NCI-H524 treated with DMSO at 0.1 percent for 48 hours (cell line): Measurements from ENCODE around the gene STKLD1.
"Not testable (repeated sequence)": the region's sequence is repeated elsewhere in the genome, so short reads cannot be mapped to it uniquely, and the experiment has no call there.

Source experiments
- DNase-seq: peaks from one replicate; lab custom pipeline; 2025; lab: John Stamatoyannopoulos, UW

STKLD1 gene

DNA sequence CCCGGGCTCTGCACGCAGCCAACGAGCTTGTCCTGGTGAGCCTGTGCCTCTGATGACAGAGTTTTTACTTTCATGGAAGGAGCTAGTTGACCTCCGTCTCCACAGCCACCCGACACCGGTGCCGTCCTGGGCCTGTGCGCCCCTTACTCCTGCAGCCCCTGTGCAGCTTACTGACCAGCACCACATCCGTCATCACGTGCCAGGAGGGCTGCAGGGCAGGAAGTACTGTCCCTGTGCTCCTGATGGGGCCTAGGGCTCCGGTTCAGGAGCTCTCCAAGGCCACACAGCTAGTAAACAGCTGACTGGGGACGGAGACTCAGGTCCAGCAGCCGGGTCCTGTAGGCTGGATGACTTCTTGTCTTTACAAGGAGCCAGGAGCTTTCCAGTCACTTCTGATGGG lies 10.2 kb downstream of the STKLD1 start:
- no peak for DNase-seq

DNA sequence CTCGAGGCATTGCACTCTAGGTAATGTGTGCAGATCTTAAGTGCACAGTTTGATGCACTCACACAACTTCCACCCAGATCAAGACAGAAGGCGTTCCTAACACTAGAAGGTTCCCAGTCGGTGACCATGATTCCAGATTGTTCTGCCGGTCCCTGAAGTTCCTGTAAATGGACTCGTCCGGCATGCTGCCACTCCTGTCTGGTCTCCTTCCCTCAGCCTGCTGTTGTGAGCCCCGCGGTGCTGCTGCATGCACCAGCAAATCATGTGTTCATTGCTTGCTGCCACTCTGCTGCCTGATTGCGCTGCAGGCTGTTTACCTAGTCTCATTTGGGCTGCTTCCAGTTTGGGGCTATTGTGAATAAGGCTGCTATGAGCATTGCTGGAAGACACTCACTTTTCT lies 11.5 kb downstream of the STKLD1 start:
- no peak for DNase-seq

DNA sequence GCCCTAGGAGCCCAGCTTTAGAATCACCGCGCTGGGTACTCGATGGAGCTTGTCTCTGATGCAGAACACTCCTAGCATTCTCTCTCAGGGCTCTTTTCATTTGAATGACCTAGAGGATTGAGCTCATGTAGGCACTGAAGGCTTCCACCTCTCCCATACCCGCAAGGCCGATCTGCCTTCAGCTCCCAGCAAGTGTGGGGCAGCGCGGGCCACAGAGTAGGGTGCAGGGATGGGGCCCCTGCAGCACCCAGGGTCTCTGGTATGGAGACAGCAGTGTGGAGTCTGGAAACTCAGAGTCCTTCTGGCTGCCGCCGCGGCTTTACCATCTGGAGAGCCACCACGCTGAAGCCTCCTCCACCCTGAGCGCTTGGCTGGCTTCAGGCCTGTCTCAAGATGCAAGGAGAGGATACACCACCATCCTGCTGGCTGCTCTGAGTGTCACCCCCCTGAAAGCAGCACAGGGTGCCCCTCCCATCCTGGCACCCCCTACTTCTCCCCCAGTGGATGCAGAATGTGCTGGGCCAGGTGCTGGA lies 12.9 kb downstream of the STKLD1 start:
- no peak for DNase-seq

DNA sequence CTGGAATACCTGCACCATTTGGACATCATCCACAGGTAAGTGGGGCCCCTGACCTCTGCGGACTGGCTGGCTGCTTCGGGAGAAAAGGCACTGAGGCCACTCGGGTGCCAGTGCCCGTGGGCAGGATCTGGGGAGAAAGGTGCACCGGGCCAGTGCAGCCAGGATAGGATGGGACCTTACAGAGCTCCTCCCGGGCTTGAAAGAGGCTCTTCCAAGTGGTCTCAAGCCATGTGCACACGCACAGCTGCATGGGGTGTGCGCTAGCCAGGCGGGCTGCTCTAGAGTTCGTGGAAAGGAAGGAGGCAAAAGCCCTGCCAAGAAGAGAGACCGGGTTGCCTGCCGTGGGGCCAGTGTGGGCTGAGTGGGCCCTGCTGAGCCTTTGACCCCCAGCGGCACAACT lies 13.4 kb downstream of the STKLD1 start:
- no peak for DNase-seq

DNA sequence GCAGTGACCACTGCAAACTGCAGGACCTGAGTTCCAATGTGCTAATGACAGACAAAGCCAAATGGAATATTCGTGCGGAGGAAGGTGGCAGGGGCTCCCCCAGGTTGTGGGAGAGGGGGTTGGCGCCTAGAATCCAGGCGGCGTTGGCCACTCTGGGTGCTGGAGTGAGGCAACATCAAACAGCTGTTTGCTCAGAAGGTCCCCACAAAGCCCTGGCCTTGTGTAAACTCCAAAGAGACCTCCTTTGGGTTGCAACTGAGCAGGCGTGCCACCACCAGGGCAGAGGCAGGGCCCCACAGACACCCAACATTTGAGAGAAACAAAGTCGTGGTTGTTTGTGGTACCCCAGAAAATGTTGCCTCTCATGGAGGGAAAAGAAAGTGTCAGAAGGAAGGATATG lies 14.5 kb downstream of the STKLD1 start:
- DNase-seq = no peak

DNA sequence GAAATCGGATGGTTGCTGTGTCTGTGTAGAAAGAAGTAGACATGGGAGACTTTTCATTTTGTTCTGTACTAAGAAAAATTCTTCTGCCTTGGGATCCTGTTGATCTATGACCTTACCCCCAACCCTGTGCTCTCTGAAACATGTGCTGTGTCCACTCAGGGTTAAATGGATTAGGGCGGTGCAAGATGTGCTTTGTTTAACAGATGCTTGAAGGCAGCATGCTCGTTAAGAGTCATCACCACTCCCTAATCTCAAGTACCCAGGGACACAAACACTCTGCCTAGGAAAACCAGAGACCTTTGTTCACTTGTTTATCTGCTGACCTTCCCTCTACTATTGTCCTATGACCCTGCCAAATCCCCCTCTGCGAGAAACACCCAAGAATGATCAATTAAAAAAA lies 15.3 kb downstream of the STKLD1 start:
- DNase-seq = not testable (repeated sequence)

DNA sequence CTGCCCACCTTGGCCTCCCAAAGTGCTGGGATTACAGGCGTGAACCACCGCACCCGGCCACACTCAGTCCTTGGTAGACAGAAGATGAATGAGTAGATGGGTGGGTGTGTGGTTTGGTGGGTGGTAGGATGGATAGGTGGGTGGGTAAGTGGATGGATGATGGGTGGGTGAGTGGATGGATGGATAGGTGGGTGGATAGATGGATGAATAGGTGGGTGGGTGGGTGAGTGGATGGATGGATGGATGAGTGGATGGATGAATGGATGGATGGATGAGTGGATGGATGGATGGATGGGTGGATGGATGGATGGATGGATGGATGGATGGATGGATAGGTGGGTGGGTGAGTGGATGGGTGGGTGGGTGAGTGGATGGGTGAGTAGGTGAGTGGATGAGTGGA lies 16.1 kb downstream of the STKLD1 start:
- not testable (repeated sequence) for DNase-seq

DNA sequence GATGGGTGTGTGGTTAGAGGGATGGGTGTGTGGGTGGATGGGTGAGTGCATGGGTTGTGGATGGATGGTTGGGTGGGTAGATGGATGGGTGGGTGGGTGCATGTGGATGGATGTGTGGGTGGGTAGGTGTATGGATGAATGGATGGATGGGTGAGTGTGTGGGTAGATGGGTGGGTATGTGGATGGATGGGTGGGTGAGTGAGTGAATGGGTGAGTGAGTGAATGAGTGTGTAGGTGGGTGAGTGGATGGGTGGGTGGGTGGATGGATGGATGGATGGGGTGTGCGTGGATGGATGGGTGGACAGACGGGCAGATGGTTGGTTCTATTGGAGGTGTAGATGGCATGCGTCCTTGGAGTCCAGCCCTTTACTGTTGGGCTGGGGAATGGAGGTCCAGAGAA lies 17.2 kb downstream of the STKLD1 start:
- DNase-seq = no peak

DNA sequence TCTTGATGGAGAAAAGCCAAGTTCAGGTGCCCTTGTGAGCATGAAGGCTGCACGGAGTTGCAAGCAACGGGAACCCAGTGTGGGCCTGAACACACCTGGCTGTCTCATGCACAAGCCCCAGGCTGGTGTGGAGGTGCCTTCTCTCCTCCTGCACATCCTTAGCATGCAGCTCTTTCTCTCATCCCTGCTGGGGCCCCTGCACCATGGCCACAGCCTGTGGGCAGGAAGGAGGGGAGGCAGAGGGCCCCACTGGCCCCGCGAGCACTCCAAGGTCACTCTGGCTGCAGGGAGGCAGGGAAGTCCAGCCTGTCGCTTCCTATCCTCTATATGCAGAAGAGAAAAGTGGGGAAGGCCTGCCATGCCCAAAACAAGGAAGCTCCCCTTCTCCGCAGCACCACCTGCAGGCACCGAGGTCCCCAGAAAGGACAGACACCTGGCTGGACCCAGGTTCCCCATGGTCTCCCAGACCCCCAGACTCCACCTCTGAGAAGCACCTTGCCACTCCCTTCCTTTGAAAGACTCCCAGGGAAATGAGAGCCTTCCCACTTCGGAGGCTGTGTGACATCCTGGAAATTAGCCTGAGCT lies 18.6 kb downstream of the STKLD1 start:
- no peak for DNase-seq

DNA sequence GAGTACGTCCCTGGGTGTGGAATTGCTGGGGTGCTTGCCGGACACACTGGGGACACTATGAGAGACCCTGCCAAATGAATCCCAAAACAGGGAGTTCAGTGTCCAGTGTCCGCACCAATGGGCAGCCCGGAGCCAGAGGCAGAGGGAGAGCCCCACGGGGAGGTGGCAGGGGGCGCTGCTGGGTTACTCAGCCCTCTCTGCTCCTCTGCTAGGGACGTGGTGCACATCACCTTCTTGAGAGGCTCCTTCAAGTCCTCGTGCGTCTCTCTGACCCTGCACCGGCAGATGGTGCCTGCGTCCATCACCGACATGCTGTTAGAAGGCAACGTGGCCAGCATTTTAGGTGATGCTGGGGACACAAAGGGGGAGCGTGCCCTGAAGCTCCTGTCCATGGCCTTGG lies 20.8 kb downstream of the STKLD1 start:
- peak; percentile 32 for DNase-seq

DNA sequence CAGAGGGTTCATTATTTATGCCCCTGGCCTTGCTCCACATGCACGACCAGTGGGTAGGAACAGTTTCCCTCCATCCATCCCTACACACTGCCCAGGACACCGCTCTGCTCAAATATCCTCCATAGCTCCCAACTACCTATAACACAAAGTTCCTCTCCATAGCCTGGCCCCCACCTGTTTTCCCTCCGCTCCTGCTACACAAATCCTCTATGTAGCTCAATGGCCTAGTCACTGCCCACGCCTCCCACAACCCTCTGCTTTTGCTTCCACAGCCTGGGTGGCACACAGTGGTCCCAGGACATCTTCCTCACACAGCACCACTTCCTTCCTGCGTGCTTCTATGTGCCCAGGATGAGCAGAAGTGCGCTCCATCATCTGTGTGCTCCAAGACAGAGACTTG lies 21.2 kb downstream of the STKLD1 start:
- no peak for DNase-seq

DNA sequence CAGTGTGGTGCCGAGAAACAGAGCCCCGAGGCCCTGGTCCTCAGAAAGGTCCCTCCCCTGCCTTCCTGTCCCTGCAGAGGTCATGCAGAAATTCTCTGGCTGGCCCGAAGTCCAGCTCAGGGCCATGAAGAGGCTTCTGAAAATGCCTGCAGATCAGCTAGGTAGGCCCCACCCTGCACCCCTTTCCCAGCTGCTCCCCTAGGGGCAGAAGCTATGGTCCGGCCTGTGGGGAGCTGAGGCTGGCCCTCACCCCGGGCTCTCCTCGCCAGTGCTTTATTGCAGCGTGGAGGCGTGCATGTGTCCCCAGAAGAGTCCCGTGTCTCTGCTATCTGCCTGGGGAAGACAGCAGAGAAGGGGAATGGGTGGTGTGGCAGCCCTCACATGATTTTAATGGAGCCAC lies 21.7 kb downstream of the STKLD1 start:
- no peak for DNase-seq

DNA sequence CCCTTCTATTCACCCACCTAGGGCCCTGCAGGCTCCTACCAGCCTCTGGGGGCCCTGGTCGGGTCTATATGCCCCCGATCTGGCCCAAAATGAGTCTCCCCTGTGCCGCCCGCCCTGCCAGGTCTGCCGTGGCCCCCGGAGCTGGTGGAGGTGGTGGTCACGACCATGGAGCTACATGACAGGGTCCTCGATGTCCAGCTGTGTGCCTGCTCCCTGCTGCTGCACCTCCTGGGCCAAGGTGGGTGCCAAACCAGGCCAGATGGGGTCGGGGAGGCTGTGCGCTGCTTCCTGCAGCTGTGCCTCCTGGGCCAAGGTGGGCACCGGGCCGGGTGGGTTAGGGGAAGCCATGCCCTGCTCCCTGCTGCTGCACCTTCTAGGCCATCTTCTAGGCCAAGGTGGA lies 24.1 kb downstream of the STKLD1 start:
- DNase-seq = no peak

DNA sequence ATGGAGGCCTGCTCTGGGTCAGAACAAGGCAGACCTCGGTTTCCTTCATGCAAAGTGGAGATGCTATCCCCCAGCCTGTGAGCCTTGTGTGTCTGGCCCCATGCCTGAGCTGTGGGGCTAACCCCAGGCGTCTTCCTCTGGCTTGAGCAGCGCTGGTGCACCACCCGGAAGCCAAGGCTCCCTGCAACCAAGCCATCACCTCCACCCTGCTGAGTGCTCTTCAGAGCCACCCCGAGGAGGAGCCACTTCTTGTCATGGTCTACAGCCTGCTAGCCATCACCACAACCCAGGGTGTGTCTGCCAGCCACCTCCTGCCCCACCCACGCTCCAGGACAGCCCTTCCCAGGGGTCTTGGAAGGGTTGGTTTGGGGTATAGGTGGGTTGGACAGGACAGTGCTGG lies 25.4 kb downstream of the STKLD1 start:
- DNase-seq = no peak

DNA sequence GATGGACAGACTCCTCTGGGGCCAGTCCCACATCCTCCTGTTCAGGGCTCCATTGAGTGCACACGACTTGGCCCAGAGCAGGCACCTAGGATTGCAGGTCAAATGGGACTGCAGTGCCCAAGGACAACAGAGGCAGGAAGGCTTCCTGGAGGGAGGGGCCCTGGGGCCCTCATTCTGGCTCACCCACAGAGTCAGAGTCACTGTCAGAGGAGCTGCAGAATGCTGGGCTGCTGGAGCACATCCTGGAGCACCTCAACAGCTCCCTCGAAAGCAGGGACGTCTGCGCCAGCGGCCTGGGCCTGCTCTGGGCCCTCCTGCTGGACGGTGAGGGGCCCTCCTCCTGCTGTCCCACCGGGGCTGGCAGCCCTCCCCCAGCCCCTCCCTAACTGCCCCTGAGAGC lies 26.5 kb downstream of the STKLD1 start:
- no peak for DNase-seq

DNA sequence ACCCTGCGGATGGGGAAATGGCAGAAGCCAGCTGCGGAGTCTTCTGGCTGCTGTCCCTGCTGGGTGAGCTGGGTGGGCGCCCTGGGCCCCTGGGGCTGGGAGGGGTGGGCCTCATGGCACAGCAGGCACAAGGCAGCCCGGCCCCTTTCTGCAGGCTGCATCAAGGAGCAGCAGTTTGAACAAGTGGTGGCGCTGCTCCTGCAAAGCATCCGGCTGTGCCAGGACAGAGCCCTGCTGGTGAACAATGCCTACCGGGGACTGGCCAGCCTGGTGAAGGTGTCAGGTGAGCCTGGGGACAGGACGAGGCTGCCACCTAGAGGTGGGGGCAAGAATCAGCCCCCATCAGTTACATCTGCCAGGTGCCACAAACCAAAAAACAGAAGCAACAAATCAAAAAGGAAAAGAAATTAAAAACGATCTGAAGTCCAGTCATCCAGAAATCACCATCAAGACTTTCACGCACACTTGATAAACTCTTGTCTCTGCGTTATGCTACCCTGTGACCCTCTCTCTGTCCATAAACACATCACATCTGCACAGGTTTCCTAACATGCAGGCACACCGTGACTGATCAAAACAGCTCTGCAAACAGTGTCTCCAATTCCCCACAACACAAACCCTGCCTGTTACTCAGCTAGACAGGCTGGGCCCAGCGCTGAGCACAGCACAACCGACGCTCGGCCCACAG lies 27.7 kb downstream of the STKLD1 start:
- no peak for DNase-seq

DNA sequence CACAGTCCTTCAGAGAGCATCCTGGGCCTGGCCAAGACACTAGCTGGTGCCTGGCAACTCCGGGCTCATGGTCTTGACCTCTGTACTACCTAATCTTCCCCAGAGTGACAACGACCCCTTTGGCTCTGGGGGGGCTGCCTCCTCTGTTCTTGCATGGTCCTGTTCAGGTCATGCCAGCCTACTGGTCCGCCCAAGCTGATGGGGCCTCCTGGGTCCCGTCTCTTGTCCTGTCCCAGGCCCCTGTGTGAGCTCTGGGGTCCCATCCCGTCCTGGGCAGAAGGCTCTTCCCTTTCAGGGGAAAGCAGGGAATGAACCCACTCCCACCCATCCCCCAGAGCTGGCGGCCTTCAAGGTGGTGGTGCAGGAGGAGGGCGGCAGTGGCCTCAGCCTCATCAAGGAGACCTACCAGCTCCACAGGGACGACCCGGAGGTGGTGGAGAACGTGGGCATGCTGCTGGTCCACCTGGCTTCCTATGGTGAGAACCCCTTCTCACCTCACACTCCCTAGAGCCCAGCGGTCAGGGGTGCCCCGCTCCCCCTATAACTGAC lies 28.4 kb downstream of the STKLD1 start:
- DNase-seq = no peak

DNA sequence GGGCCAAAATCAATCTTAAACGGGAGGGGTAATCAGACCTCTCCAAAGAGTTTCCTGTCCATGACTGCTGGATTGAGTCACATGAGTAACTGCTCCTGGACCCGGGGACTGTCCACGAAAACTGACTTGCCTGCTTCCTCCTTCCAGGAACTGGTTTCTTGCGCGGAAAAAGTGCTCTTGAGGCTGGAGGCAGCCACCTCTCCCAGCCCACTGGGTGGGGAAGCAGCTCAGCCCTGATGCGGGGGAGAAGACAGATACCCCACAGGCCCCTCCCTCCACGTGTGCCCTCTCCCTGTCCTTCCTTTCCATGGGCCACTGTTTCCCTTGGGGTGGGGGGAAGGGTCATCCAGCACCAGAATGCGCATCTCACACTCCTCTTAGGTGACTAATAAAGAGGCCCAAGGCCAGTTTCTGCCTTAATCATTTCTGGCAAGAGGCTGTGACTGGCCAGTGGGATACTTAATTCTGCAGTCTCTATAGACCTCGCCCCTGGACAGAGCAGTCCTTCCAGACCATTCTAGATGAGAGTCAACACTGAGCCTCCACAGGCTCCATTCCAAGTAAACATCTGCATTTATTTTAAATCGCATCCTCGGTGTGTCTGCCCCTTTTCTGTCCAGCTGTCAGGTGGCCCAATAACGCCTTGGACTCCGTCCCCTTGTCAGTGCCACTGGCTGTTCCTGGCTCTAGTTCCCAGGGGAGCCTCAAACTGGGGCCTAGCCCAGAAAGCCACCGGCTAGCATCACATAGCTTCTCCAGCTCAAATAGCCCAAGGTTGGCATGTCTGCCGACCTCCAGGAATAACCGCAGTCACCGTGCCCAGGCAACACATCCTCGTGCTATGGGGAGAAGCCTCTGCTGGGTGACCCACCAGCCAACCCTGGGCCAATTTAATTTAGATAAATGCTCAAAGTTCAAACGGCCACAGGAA lies 29.6 kb downstream of the STKLD1 start:
- DNase-seq = no peak

DNA sequence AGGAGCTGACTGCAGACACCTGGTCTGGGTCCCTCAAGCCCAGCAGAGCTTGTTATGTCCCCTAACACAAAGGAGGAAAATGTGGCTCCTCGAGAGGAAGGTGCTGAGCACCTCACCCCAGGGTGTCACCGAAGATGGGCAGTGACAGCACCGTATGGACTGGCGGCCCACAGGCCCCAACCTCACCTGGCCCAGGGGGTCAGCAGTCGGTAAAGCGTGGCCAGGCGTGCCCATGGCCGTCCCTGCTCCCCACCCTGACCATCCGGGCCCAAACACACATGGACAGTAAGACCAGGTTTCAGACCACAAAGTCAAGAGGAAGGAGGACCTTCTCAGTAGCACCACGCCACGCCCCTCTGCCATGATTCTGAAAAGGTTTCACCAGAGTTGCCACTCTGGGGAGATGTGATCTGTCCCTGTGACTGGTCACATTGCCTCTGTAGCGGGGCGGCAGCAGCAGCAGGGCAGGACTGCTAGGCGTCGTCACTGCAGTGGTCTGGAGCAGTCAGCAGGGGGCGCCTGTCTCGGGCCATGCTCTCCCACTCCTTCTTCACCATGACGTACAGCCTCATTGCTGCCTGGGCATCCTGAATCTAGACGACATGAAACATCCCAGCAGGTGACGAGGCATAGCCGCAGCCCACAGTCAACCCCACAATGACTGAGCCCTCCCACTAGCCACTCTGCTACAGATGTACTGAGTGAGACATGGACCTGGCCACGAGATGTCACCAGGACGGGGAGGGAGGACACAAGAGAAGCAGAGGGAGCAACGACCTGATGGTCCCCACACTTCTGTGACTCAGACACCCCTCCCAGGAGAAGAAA lies 30.5 kb downstream of the STKLD1 start:
- DNase-seq = no peak

DNA sequence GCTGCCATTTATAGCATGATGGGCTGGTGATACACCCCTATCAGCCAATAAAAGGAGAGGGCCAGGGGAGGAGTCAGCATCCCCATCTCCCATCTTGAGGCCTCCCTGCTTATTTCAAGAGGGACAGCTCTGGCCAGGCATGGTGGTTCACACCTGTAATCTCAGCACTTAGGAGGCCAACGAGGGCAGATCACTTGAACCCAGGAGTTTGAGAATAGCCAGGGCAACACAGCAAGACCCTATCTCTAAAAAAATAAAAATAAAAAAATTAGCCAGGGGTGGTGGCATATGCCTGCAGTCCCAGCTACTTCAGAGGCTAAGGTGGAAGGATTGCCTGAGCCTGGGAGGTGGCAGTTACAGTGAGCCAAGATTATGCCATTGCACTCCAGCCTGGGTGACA lies 31.9 kb downstream of the STKLD1 start:
- no peak for DNase-seq

DNA sequence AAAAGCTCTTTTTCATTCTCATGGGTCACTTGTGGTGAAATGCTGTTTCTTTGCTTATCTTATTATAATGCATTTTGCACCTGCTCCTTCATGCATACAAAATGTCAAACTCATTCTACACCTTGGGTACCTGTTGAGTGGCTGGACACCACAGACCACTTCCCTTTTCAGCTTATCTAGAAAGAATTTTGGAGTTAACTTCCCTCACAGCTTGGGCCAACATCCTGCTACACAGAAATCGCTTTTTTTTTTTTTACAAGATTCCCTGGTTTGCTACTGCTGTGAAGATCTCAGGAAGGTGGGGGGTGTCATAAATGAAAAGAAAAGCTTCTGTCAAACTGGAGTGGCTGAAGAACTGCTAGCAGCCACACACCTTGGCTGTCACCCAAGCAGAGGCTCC lies 39.0 kb downstream of the STKLD1 start:
- no peak for DNase-seq
